GM18502 (cell line): ENCODE data around the gene FGF18.
"Not testable (repeated sequence)": the region's sequence is repeated elsewhere in the genome, so short reads cannot be mapped to it uniquely, and the experiment has no call there.

Experiments
- ATAC-seq: cut with Tn5 transposase; IDR thresholded peaks from one replicate; pipeline ENCODE4 v1.9.1; 2021; ENCODE audit warnings: mild to moderate bottlenecking; ENCODE audit not compliant: unreplicated experiment, poor library complexity

The FGF18 gene

DNA sequence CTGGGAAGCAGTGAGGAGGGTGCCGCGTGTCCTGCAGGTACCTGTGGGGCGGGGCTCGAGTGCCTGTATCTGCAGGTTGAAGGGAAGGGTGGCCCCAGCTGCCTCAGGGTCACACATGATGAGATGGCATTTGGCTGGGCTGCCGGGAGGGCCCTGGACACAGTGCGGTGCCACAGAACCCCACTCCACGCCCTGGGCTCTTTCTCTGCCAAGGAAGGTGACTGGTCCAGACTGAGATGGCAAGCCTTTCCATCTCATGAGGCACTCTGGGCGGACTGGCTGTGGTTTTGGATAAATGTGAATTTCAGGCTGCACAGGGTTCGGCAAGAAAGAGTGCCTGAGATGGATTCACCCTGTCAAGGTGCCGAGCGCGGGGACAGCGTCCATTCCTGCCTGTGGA lies 69.4 kb downstream of the FGF18 start:
- no peak for ATAC-seq

DNA sequence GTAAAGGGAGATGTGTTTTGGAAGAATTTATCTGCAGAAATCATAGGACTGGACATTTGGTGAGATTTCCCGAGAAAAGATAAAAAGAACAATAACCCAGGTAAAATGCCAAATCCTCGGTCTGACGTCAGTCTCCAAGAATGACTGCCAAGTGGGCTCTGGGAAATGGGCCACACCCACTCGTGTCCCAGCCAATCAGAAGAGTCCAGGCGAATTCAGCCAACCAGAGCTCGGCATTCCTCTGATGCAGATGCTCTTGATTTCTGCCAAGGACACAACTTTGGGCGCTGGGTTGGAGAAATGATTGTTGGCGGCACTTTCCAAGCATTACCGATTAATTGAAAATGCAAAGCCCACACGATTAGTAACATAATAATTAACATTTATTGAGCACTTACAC lies 73.3 kb downstream of the FGF18 start:
- no peak for ATAC-seq

DNA sequence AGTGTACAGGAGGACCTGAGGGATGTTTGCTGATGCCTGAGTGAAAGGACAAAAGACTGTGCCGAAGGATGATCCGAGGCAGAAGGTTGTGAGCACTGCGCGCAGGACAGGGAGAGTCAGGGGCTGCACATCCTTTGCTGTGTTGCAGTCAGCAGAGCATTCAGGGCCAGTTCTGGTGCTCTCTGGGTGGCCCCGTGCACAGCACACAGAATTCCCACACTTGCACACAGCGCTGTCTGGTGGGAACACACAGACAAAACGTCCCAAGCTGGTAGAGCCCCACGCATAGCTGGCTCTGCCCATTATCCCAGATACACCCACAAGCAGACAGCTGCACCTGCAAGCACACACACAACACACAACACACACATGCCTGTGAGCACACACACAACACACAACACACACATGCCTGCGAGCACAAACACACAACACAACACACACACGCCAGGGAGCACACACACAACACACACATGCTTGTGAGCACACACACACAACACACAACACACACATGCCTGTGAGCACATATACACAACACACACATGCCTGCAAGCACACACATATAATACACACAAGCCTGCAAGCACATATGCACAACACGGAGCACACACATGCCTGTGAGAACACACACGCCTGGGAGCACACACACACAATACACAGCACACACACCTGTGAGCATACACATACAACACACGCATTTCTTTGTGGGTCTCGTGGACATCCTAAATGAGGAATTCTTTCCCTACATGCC lies 74.4 kb downstream of the FGF18 start:
- ATAC-seq: no peak

DNA sequence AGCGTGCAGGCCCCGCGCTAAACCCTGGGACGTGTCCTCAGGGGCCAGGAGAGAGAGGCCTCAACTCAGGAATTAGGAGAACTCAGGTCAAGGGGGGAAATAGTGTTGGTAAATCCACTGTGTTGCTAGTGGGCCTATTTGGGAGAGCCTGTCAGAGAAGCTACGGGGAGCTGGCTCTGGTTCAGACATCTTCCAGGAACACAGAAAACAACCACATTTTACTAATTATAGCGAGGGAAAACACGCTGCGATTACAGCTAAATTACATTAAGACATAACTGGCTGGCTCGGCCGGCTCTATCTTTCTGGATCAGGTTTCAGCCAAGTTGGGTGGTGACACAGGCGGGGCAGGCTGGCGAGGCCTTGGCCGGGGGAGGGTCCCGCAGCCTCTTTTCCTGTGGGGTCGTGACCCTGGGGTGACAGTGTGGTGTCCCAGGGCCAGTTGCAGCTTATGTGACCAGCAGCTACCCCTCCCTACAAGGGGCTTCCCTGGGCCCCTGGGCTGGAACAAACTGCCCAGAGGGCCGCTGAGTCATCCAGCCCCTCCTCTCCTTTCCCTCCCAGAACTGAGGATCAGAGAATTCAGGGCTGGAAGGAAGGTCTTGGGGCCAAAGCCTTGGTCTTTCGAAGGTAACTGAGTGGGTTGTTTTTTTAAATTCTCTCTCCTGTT lies 75.1 kb downstream of the FGF18 start:
- no peak for ATAC-seq

DNA sequence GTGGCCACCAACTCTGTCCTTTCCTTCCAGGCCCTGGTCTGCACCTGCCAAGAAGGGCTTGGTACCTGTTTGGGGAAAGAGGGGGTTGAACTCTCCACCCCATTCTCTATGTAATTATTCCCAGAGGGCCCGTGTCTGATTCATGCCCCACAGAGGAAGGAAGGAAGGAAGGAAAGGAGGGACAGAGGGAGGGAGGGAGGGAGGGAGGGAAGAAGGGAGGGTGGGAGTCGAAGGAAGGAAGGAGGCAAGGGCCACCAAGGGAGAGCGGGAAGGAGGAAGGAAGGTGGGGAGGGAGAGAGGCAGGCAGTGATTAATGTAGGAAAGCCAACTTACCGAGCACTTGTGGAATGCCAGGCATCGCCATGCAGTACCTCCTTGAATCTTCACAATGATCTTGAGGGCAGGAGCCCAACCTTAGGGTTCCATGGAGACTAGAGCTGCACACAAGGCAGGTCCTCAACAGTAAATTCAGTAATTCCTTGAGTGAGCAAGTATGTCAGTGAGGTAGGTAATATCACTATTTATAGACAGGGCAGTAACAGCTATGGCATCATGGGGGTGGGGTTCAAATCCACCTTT lies 75.8 kb downstream of the FGF18 start:
- no peak for ATAC-seq

DNA sequence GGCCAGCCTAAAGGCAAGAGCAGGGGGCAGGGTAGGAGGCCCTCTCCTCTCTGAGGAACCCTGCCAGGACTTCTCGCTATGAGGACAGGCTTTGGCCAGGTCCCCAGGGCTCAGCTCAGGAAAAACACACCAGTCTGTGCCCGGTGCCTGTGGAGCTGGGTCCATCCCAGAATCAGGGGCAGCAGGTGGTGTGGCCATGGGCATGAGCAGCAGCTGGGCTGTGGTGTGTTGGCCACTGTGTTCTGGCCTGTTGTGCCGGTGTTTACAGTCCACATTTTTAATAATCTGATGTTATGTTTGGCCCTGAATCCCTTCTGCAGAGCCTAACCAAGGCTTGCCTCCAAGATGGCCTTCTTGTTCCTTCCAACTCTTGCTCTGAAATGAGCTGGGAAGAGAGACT lies 77.0 kb downstream of the FGF18 start:
- ATAC-seq: no peak

DNA sequence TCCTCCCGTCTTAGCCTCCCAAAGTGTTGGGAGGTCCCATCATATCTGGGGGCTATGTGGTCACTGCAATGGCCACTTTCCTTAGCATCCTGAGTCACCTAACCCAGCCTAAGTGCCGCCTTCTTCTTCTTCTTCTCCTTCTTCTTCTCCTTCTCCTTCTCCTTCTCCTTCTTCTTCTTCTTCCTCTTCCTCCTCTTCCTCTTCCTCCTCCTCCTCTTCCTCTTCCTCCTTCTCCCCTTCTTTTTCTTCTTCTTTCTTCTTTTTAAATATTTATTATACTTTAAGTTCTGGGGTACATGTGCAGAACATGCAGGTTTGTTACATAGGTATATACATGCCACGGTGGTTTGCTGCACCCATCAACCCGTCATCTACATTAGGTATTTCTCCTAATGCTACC lies 78.0 kb downstream of the FGF18 start:
- ATAC-seq: not testable (repeated sequence)

DNA sequence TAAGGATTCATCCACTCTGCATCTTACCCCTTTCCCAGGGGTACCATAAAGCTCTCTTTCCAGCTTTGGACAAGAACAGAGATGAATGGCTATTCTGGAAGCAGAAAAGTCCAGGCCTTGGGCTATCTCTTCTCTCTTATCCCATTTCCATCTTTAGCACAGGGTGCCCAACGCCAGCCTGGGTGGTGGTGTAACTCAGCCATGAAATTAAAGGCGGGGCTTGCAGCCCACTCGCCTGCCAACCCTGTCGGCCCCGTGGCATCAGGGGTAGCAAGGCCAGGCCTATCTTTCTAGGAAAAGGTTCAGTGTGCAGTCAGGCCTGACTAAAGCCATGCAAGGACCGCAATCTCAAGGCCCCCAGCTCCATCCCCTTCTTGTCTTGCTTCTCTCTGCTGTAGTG lies 78.7 kb downstream of the FGF18 start:
- no peak for ATAC-seq

DNA sequence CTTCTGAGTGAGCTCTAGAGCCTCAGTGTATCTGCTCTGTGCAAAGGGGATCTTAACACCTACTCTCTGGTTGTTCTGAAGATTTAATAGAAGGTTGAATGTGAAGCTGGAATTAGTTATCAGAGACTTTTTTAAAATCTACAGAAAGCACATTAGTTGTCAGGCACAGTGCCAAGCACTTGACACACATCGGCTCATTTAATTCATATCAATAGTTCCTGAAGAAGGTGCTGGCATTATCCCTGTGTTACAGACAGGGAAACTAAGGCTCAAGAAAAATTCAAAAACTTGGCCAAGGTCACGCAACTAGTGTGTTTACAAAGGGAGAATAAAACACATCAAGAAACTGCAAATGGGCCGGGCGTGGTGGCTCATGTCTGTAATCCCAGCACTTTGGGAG lies 80.2 kb downstream of the FGF18 start:
- ATAC-seq: no peak

DNA sequence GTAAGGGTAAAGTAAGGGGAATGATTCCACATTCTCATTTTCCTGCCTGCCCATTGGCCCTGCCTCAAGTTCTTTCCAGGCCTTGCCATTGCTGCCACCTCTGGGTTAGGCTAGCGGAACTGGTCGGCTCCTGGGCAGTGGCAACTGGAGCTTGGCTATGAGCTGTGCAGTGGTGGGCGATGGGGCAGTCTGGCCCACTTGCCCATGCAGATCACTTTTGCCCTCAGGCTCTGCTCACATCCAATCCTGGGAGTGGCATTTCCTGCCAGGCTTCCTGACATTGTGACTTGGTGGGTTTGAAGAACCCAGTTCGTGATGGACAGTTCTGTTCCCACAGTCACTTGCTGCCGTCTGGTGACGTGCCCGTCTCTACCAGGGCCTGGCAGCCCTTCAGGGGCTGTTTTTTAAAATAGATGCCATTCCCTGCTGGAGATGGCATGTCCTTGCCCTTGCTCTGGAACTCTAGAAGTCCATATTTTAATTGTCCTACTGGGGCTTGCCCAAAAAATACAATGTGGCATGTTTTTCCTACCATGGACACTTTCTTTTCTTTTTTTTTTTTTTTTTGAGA lies 86.1 kb downstream of the FGF18 start:
- ATAC-seq: no peak

DNA sequence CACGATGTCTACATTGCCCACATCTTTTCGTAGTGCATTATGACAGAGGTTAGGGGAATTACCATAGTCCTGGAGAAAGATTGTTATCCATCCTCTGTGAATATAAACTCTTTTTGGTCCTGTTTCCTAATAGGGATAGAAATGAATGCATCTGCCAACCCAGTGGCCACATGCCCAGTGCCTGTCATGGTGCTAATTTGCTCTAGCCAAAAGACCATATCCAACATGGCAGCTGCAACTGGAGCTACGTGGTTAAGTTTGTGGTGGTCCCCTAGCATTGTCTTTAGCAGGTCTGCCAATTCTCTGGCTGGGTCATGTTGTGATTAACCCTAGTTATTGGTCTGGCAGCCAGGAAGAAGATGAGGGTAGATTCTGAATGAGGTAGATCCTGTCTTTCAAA lies 87.5 kb downstream of the FGF18 start:
- ATAC-seq: no peak
